HK-2 (cell line): Measurements from ENCODE around the gene PPP2R2C.

Experiments
- DNase-seq: peaks from one replicate; pipeline ENCODE4 v3.0.0-alpha.2; 2018; ENCODE audit not compliant: unreplicated experiment

The PPP2R2C gene

DNA sequence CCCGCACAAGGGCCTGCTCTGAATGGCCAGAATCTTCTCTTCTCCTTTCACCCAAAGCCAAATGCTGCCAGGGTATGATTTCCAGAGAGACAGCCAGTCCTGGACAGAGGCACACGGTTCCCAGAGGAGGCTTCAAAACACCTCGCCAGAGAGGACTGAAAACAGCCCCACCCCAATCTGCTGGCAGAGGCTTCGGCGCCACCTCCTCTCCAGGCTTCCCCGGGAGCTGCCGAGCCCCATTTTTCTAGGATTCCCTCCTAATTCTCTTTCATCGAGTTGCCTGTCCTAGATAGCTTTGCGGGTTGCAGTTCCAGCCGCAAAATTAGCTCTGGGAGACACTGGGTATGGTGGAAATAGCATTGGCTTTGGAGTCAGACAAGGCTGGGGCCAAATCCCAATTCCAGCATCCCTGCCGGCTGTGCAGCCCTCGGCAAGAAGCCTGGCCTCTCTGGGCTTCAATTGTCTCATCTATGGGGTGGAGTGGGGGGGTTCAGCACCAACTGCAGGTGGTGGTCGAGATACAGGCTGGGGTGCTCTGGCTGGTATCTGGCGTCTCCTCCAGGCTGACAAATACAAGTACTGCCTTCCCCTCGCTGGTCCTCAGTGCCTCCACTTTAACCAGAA is 22.6 kb downstream of the PPP2R2C start:
- DNase-seq = no peak

- no peak for DNase-seq
Measured at GRCh38 chr4:6449335-6449734, 23.1 kb downstream of the PPP2R2C start.

- no peak for DNase-seq
Measured at GRCh38 chr4:6448476-6449170, 23.8 kb downstream of the PPP2R2C start.

DNA sequence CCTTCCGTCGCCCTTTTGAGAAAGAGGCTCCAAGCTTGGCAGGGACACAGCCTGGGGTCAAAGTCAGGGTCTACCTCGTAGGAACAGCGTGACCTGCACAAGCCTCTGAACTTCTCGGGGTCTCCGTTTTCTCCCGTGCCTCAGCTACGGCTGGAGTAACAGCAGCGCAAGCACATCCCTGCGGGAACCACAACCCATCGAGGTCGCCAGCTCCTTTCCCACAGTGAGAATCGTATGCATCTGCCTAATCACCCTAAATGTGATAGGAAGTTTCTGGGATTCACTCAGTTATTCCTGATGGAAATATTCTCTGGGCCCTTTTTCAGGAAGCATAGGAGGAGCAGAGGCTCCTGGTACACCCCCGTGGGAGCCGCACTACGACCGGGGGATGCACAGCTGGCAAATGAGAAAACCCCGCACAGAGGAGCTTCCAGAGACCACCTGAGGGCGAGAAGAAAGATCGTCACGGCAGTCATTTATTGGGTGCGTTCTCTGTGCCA is 24.7 kb downstream of the PPP2R2C start:
- no peak for DNase-seq

- DNase-seq = no peak
Measured at GRCh38 chr4:6446538-6447451, 25.6 kb downstream of the PPP2R2C start.

DNA sequence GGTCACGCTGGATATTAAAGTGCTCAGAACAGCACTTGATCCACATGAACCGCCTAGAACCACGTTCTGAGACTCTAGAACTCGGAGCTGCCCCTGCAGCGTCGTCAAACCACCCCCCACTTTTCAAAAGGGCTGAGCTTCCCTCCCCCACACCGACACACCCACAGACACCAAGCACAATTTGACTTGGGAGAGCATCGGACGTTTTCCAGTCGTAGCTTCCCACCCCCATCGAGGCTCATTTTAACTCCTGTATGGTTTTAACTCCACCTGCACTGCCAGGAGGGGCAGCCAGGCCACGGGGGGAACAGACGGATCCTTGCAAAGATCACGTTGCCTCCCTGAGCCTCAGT is 26.3 kb downstream of the PPP2R2C start:
- no peak for DNase-seq

GRCh38 chr4:6445403-6446129 is 26.8 kb downstream of the PPP2R2C start:
- no peak for DNase-seq

- DNase-seq = no peak
Measured at GRCh38 chr4:6444582-6444981, 27.8 kb downstream of the PPP2R2C start.

- DNase-seq = no peak
Measured at GRCh38 chr4:6443035-6444023, 29.1 kb downstream of the PPP2R2C start.

DNA sequence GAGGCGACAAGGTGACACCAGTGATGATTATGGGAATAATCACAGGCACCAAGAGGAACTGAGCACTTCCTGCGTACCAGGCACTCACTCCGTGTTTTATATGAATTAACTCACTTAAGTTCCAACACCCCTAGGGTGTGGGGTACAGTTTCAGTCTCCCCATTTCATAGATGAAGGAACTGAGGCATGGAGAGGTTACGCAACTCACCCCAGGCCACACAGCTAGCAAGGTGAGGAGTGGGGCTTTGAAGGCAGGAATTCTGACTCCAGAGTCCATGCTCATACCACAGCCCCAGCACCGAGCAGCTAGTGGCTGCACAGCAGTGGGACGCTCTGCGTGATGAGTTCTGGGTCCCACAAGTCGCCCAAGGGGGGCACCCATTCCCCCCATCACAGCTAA is 29.9 kb downstream of the PPP2R2C start:
- DNase-seq = no peak

GRCh38 chr4:6441758-6442157 is 30.7 kb downstream of the PPP2R2C start:
- DNase-seq = no peak

DNA sequence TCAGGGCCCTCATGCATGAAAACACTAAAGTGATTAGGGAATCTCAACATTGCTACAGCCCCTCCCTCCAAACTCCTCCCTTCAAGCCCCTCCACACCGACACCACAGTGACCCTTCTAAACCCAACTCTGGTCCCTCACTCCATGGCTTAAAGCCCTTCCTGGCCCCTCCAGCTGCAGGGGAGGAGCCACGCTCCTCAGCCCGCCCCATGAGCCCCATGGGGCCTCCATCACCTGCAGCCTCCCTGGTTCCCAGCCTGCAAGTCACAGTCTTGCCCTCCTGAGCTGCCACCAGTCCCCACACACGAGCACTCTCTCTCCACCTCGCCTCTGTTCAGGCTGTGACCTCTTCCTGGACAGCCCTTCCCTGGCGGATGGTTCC is 31.2 kb downstream of the PPP2R2C start:
- DNase-seq = no peak

GRCh38 chr4:6440506-6441201 is 31.8 kb downstream of the PPP2R2C start:
- DNase-seq = no peak

GRCh38 chr4:6439120-6439762 is 33.2 kb downstream of the PPP2R2C start:
- DNase-seq = no peak

DNA sequence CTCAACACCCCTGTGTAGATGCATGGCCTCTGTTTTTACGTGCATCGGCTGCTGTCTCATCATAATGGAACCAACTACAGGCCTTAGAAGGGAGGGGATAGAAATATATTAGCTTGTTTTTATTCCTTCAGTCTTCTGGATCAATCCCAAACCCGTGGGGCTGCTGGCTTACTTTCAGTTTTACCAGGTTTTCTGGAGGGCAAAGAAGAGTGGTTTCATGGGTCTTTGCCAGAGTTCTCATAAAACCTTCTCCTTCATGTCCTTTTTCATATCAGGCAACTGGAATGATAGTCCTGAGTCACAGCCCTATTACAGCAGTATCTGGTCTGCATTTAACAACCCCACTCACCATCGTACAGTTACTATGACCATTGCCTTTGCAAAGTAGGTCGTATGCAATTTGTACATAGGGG is 34.6 kb downstream of the PPP2R2C start:
- no peak for DNase-seq

GRCh38 chr4:6435010-6435409 is 37.4 kb downstream of the PPP2R2C start:
- DNase-seq = no peak

GRCh38 chr4:6430927-6431326 is 41.5 kb downstream of the PPP2R2C start:
- DNase-seq = no peak

GRCh38 chr4:6427439-6428090 is 44.8 kb downstream of the PPP2R2C start:
- DNase-seq = no peak
